IMR-90 (cell line): Measurements from ENCODE around the gene CYFIP1. TPM values are rescaled to one million over a fixed set of nuclear protein-coding genes. Genes with fewer than 3 reads are reported as not detected.

Experiments used
- ATAC-seq: fragments of 200-7000 bp; cut with Tn5 transposase; 2 replicates; pipeline ENCODE4 v1.9.1; 2020; ENCODE audit warnings: low read depth, mild to moderate bottlenecking, moderate library complexity
- BruUV-seq: library from RNA; stranded (reverse); fragments of 400-500 nt; replicated peaks from 2 replicates; lab custom pipeline; 2021; lab: Mats Ljungman, UMichigan
- CTCF ChIA-PET: fragments of 300-600 bp; formaldehyde crosslinking; extraction: SDS; loops from one replicate; lab custom pipeline; 2021; ENCODE audit warnings: antibody characterized with exemption; lab: Yijun Ruan, JAX
- POLR2A ChIA-PET: fragments of 300-600 bp; sonication (Branson Sonifier 250); formaldehyde crosslinking; loops from one replicate; lab custom pipeline; 2022; ENCODE audit warnings: antibody characterized with exemption; ENCODE audit not compliant: unreplicated experiment; lab: Charles Lee
- DNase-seq: peaks from one replicate; pipeline ENCODE4 v3.0.0; 2013
- H2AFZ ChIP-seq: replicated peaks from 2 replicates; pipeline ENCODE3; 2013; ENCODE audit warnings: low read length, mild to moderate bottlenecking; ENCODE audit not compliant: poor library complexity
- H2AK5ac ChIP-seq: 2 replicates; pipeline ENCODE4 v1.6.1; 2013; ENCODE audit warnings: low read depth, low read length, inconsistent platforms
- H2AK9ac ChIP-seq: replicated peaks from 2 replicates; pipeline ENCODE3; 2013; ENCODE audit warnings: mild to moderate bottlenecking, low read depth, low read length, moderate library complexity; ENCODE audit not compliant: poor library complexity
- H2BK120ac ChIP-seq: 2 replicates; pipeline ENCODE4 v1.6.1; 2013; ENCODE audit warnings: low read depth, low read length, inconsistent platforms
- H2BK15ac ChIP-seq: 3 replicates; pipeline ENCODE4 v1.6.1; 2013; ENCODE audit warnings: low read depth, low read length, inconsistent platforms
- H2BK20ac ChIP-seq: 2 replicates; pipeline ENCODE4 v1.6.1; 2013; ENCODE audit warnings: low read depth, mild to moderate bottlenecking, inconsistent platforms, low read length, moderate library complexity
- H2BK5ac ChIP-seq: 2 replicates; pipeline ENCODE4 v1.6.1; 2013; ENCODE audit warnings: mild to moderate bottlenecking, low read depth, low read length, inconsistent platforms; ENCODE audit not compliant: poor library complexity, severe bottlenecking
- H3K14ac ChIP-seq: replicated peaks from 2 replicates; pipeline ENCODE4 v1.6.1; 2013; ENCODE audit warnings: low read depth, low read length, inconsistent platforms
- H3K18ac ChIP-seq: 2 replicates; pipeline ENCODE4 v1.6.1; 2013; ENCODE audit warnings: low read depth, low read length, control low read depth
- H3K23ac ChIP-seq: 2 replicates; pipeline ENCODE4 v1.6.1; 2013; ENCODE audit warnings: low read depth, low read length, inconsistent platforms
- H3K27ac ChIP-seq: 2 replicates; pipeline ENCODE4 v1.5.1; 2013; ENCODE audit warnings: mild to moderate bottlenecking, control low read depth, low read length; ENCODE audit not compliant: insufficient read depth
- H3K27me3 ChIP-seq: 2 replicates; pipeline ENCODE4 v1.6.1; 2013; ENCODE audit warnings: low read length; ENCODE audit not compliant: control insufficient read depth, insufficient read depth
- H3K36me3 ChIP-seq: 2 replicates; pipeline ENCODE4 v1.6.1; 2013; ENCODE audit warnings: low read length, mixed read lengths; ENCODE audit not compliant: control insufficient read depth, insufficient read depth
- H3K4ac ChIP-seq: 2 replicates; pipeline ENCODE4 v1.6.1; 2013; ENCODE audit warnings: low read depth, low read length, inconsistent platforms
- H3K4me1 ChIP-seq: 2 replicates; pipeline ENCODE4 v1.6.1; 2013; ENCODE audit warnings: low read length, mixed read lengths; ENCODE audit not compliant: control insufficient read depth, insufficient read depth
- H3K4me2 ChIP-seq: 2 replicates; pipeline ENCODE4 v1.6.1; 2013; ENCODE audit warnings: low read depth, mild to moderate bottlenecking, control low read depth, low read length, moderate library complexity
- H3K4me3 ChIP-seq: 2 replicates; pipeline ENCODE4 v1.5.1; 2013; ENCODE audit warnings: low read depth, mild to moderate bottlenecking, control low read depth, low read length, moderate library complexity; ENCODE audit not compliant: insufficient read depth
- H3K56ac ChIP-seq: 2 replicates; pipeline ENCODE4 v1.6.1; 2013; ENCODE audit warnings: low read length, inconsistent platforms; ENCODE audit not compliant: insufficient read depth; ENCODE audit errors: extremely low read depth
- H3K79me1 ChIP-seq, 2 experiments: 2 replicates each; pipeline ENCODE4 v1.6.1; 2013; ENCODE audit warnings: low read length in 2 of 2, inconsistent platforms in 1 of 2, low read depth in 1 of 2
- H3K9ac ChIP-seq: 2 replicates; pipeline ENCODE4 v1.6.1; 2013; ENCODE audit warnings: low read depth, low read length, control low read depth
- H3K9me1 ChIP-seq: 2 replicates; pipeline ENCODE4 v1.6.1; 2013; ENCODE audit warnings: low read length, inconsistent platforms; ENCODE audit not compliant: insufficient read depth
- H3K9me3 ChIP-seq: 2 replicates; pipeline ENCODE4 v1.6.1; 2013; ENCODE audit warnings: low read length; ENCODE audit not compliant: control insufficient read depth, insufficient read depth
- H4K20me1 ChIP-seq: 2 replicates; pipeline ENCODE4 v1.6.1; 2013; ENCODE audit warnings: low read length, inconsistent platforms; ENCODE audit not compliant: insufficient read depth
- H4K5ac ChIP-seq: 2 replicates; pipeline ENCODE4 v1.6.1; 2013; ENCODE audit warnings: mild to moderate bottlenecking, low read depth, low read length, control low read depth
- H4K8ac ChIP-seq, 2 experiments: 2 replicates each; pipeline ENCODE4 v1.6.1; 2013; ENCODE audit warnings: low read depth in 2 of 2, low read length in 2 of 2, control low read depth in 1 of 2, inconsistent platforms in 1 of 2
- H4K91ac ChIP-seq: 2 replicates; pipeline ENCODE4 v1.6.1; 2013; ENCODE audit warnings: low read depth, low read length, inconsistent platforms; ENCODE audit not compliant: insufficient read depth
- CEBPB ChIP-seq: IDR thresholded peaks from 2 replicates; pipeline ENCODE4 v1.6.1; 2012; ENCODE audit warnings: low read depth, low read length, improper control_type of control experiment
- CTCF ChIP-seq: conservative IDR thresholded peaks from 2 replicates; pipeline ENCODE4 v1.5.1; 2012; ENCODE audit warnings: mild to moderate bottlenecking, low read depth, low read length, improper control_type of control experiment
- ELK1 ChIP-seq: fragments of 150-350 bp; IDR thresholded peaks from 2 replicates; pipeline ENCODE4 v1.6.1; 2016; ENCODE audit warnings: low read depth, mild to moderate bottlenecking, low read length, moderate library complexity, borderline replicate concordance
- FOS ChIP-seq: fragments of 150-350 bp; IDR thresholded peaks from 2 replicates; pipeline ENCODE4 v1.6.1; 2016; ENCODE audit warnings: low read depth, low read length
- MAFK ChIP-seq: IDR thresholded peaks from 2 replicates; pipeline ENCODE4 v1.6.1; 2012; ENCODE audit warnings: low read depth, low read length, improper control_type of control experiment
- NFE2L2 ChIP-seq: fragments of 150-350 bp; IDR thresholded peaks from 2 replicates; pipeline ENCODE4 v1.6.1; 2016; ENCODE audit warnings: low read depth, mild to moderate bottlenecking, low read length
- POLR2A ChIP-seq: IDR thresholded peaks from 2 replicates; pipeline ENCODE4 v1.6.1; 2012; ENCODE audit warnings: mild to moderate bottlenecking, low read depth, low read length
- RAD21 ChIP-seq: IDR thresholded peaks from 2 replicates; pipeline ENCODE4 v1.6.1; 2012; ENCODE audit warnings: low read length, improper control_type of control experiment
- RCOR1 ChIP-seq: IDR thresholded peaks from 2 replicates; pipeline ENCODE4 v1.6.1; 2012; ENCODE audit warnings: mild to moderate bottlenecking, low read length, improper control_type of control experiment; ENCODE audit not compliant: insufficient replicate concordance
- RFX5 ChIP-seq: IDR thresholded peaks from 2 replicates; pipeline ENCODE4 v1.8.0; 2012; ENCODE audit warnings: low read depth, mild to moderate bottlenecking, low read length, moderate library complexity
- USF2 ChIP-seq: fragments of 150-350 bp; IDR thresholded peaks from 2 replicates; pipeline ENCODE4 v1.6.1; 2017; ENCODE audit warnings: mild to moderate bottlenecking, antibody characterized with exemption, low read length, low read depth
- WGBS, 2 experiments: methylation state at CpG; one replicate each; pipeline versions ENCODE4 v1.1.5 to v1.1.7; 2013; ENCODE audit warnings: missing lambda C conversion rate in 2 of 2; ENCODE audit not compliant: insufficient read length in 1 of 2; ENCODE audit errors: extremely low coverage in 2 of 2; 5-methylcytosine and 5-hydroxymethylcytosine counted together
- dilution Hi-C: fragments of 300-500 bp; cut with HindIII; formaldehyde crosslinking; loops from one replicate; pipeline ENCODE4 v1.14.3; 2018; ENCODE audit warnings: low sequenced_read_pairs; ENCODE audit not compliant: unreplicated experiment
- in situ Hi-C: fragments of 300-500 bp; cut with MboI; formaldehyde crosslinking; loops from 3 replicates; pipeline ENCODE4 v1.14.3; 2019; ENCODE audit warnings: low sequenced_read_pairs, inconsistent platforms, mixed read lengths
- intact Hi-C: fragments of 100-400 bp; cut with micrococcal nuclease; formaldehyde crosslinking; loops from 2 replicates; pipeline ENCODE4 v1.10.0; 2022
- polyA plus RNA-seq, 3 experiments: library from polyadenylated mRNA; depleted of rRNA; stranded (reverse); fragments of >200 nt; gene quantifications; 2 replicates each; pipeline ENCODE4 v1.2.3, GENCODE V29; 2012; ENCODE audit warnings: low replicate concordance in 1 of 3
- total RNA-seq: library from RNA; depleted of rRNA; stranded (reverse); fragments of >200 nt; gene quantifications from 2 replicates; pipeline ENCODE4 v1.2.3, GENCODE V29; 2012

Gene CYFIP1
- total and polyA plus RNA-seq, 2 of the 4 experiments (the other 2 are of a cell fraction) = 58.4 to 163 TPM

- Histone ChIP-seq H3K18ac (no peak overlapping the region), H2BK120ac (no peak overlapping the region), H2BK20ac (no peak overlapping the region), H4K91ac (no peak overlapping the region), H3K27me3 (no peaks in the 10 kb centered on the region), H3K23ac (no peak overlapping the region), H2BK15ac (no peak overlapping the region), H3K9me1 (peaks cover 5% of the 10 kb centered on the region), H2AK9ac (no peak overlapping the region), H2AK5ac (no peak overlapping the region), H3K4me2 (no peak overlapping the region), H3K4ac (no peak overlapping the region), H3K9me3 (no peaks in the 10 kb centered on the region), H3K14ac (no peak overlapping the region), H4K5ac (no peak overlapping the region), H4K20me1 (peaks cover 14% of the 10 kb centered on the region), H3K9ac (no peak overlapping the region), H4K8ac (no peak overlapping the region), H2AFZ (no peak overlapping the region), H3K27ac (no peak overlapping the region), H3K56ac (no peak overlapping the region), H3K4me1 (peaks cover 3% of the 10 kb centered on the region), H3K36me3 (peaks cover 60% of the 10 kb centered on the region), H3K79me1 (peaks cover 11 to 36% of the 10 kb centered on the region in 2 experiments), H2BK5ac (no peak overlapping the region), H3K4me3 (no peak overlapping the region)
- no peak for ATAC-seq
- ChIA-PET POLR2A (no interaction called here), CTCF (no interaction called here)
- BruUV-seq = no TSS peak
- in situ Hi-C loops (no loop called here), dilution Hi-C loops (no loop called here), intact Hi-C loops (no loop called here)
- no peak for DNase-seq
- no CpG with 5 or more reads among the region's 6 CpGs for WGBS, 2 experiments
- no peak for TF ChIP-seq CTCF
- no peak for TF ChIP-seq CEBPB
- no peak for TF ChIP-seq MAFK
- no peak for TF ChIP-seq RAD21
- no peak for TF ChIP-seq FOS
- TF ChIP-seq NFE2L2 = no peak
- TF ChIP-seq USF2 = no peak
- TF ChIP-seq RFX5 = no peak
- TF ChIP-seq POLR2A = no peak
- TF ChIP-seq ELK1 = no peak
- TF ChIP-seq RCOR1 = no peak
These were observed 112.3 kb downstream of the CYFIP1 start for GRCh38 chr15:22867886-22868285.
